ENCODE measurements around the gene ZNF135.

DNA sequence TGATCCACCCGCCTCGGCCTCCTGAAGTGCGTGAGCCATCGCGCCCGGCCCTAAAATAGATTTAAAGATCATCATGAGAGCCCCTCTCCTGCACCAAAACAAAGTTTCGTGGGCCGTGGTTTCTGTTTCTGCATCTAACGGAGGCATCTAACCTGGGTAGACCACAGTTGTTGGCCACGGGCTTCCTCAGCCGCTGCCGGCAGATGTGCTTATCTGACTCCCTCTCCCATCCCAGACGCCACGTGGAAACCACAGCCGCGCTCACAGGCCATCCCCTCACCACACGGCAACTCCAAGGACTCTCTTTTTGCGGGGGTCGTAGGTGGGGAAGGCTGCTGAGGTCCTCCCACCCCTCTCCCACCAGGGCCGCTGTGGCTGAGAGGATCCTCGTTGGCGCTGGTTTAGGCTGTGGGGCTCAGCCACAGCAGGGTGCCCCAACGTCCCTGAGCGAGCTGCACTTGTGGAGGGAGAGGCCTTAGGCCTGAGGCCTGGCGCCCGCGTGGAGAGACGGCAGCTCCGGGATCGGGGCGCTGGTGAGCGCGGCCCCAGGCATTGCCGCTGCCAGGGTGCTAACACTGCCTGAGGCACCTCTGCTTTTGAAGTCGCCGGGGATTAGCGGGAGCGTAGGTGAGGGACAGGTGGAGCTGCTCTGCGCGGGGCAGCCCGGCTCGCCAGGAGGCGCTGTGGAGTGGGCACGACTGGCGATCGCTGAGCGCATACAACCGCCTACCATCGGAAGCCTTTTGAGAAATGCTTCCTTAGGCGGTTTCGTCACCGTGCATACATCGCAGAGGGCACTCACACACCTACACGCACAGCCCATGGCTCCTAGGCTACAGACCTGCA is 16.4 kb upstream of the ZNF135 start:
- TF ChIP-seq, protein P1, sequence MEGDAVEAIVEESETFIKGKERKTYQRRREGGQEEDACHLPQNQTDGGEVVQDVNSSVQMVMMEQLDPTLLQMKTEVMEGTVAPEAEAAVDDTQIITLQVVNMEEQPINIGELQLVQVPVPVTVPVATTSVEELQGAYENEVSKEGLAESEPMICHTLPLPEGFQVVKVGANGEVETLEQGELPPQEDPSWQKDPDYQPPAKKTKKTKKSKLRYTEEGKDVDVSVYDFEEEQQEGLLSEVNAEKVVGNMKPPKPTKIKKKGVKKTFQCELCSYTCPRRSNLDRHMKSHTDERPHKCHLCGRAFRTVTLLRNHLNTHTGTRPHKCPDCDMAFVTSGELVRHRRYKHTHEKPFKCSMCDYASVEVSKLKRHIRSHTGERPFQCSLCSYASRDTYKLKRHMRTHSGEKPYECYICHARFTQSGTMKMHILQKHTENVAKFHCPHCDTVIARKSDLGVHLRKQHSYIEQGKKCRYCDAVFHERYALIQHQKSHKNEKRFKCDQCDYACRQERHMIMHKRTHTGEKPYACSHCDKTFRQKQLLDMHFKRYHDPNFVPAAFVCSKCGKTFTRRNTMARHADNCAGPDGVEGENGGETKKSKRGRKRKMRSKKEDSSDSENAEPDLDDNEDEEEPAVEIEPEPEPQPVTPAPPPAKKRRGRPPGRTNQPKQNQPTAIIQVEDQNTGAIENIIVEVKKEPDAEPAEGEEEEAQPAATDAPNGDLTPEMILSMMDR (conservative IDR thresholded peaks at IDR 0.05; ENCODE audit: low read depth, low read length), result no peak
- TF ChIP-seq EZH2 (IDR thresholded peaks at IDR 0.05; ENCODE audit: low read length, unreplicated experiment), result no peak
- TF ChIP-seq EZH2phosphoT487 (IDR thresholded peaks at IDR 0.05; ENCODE audit: borderline replicate concordance, low read length), result no peak

Data from PC-3 (cell line).